ENCODE data around the gene ATXN1. TPM values are rescaled to one million over a fixed set of nuclear protein-coding genes. Genes with fewer than 3 reads are reported as not detected.

Gene ATXN1
- total and polyA plus RNA-seq, 2 of the 13 experiments (the other 11 are each of a cell fraction or from before 2014, with no cell fraction given): 20.7 to 39.5 TPM

GRCh38 chr6:16533210-16533609, 228.1 kb downstream of the ATXN1 start:
- no peaks in the 10 kb centered on the region for H3K27me3 ChIP-seq (ENCODE audit: control insufficient read depth in 1 of 2, insufficient read depth in 2 of 2, low read length in 2 of 2)
- H3K79me2 ChIP-seq (ENCODE audit: insufficient read depth, low read length): no peaks in the 10 kb centered on the region
- DNase-seq (ENCODE audit: low spot score) (no peak), ATAC-seq (no peak), FAIRE-seq (no peak)
- H3K4me1 ChIP-seq (ENCODE audit: insufficient read depth, low read length): no peaks in the 10 kb centered on the region
- no TSS peak for BruUV-seq (replicated peaks)
- H3K9me3 ChIP-seq (ENCODE audit: low read length): no peaks in the 10 kb centered on the region
- no peak overlapping the region for H3K27ac ChIP-seq (ENCODE audit: extremely low read length, insufficient read depth, low read length)
- in situ Hi-C loops (cut with HindIII; ENCODE audit: extremely low pct_ligation_motif_present, low pct_unique_long_range_greater_than_20kb): no loop called here
- H3K4me2 ChIP-seq (ENCODE audit: low read depth, low read length): no peak overlapping the region
- ChIA-PET POLR2A (no interaction called here), CTCF (ENCODE audit: low intra/inter-chr PET ratio, low total read pairs) (no interaction called here)
- no peak overlapping the region for H3K9ac ChIP-seq (ENCODE audit: insufficient read depth, low read depth, low read length)
- intact Hi-C loops (cut with micrococcal nuclease; ENCODE audit: unreplicated experiment): loop anchor here (10.0 kb wide), 1 partner anchor 102 kb away; no protein-coding TSS in a partner anchor
- no peak for TF ChIP-seq ETS1 (CRISPR knock-in tag; IDR thresholded peaks at IDR 0.05)
- TF ChIP-seq SRSF9 (IDR thresholded peaks at IDR 0.05; ENCODE audit: borderline replicate concordance, insufficient read depth, low read depth, low read length, poor library complexity, severe bottlenecking): no peak
- TF ChIP-seq SP4 (CRISPR knock-in tag; IDR thresholded peaks at IDR 0.05): no peak
- no peak for TF ChIP-seq ZNF382 (CRISPR knock-in tag; IDR thresholded peaks at IDR 0.05; ENCODE audit: borderline replicate concordance)
- no peak for TF ChIP-seq ZSCAN30 (CRISPR knock-in tag; IDR thresholded peaks at IDR 0.05)
- no peak for TF ChIP-seq TOE1 (CRISPR knock-in tag; IDR thresholded peaks at IDR 0.05)
- no peak for TF ChIP-seq USF2 (IDR thresholded peaks at IDR 0.05; ENCODE audit: low read depth, low read length)
- TF ChIP-seq USF2 (CRISPR knock-in tag; IDR thresholded peaks at IDR 0.05; ENCODE audit: borderline replicate concordance): no peak
- TF ChIP-seq TMF1 (CRISPR knock-in tag; IDR thresholded peaks at IDR 0.05; ENCODE audit: low read depth): no peak
- no peak overlapping the region for H2AFZ ChIP-seq (ENCODE audit: low read length)
- H3K36me3 ChIP-seq (replicated peaks in 1 of 2; ENCODE audit: control insufficient read depth in 1 of 2, insufficient read depth in 2 of 2, low read length in 2 of 2): no peaks in the 10 kb centered on the region; a peak in 1 of 5 replicates
- no peak overlapping the region for H3K4me3 ChIP-seq (replicated peaks in 1 of 3; ENCODE audit: insufficient read depth in 1 of 3, low read depth in 2 of 3, low read length in 3 of 3)
- 96% methylated on average over 2 of the region's 2 CpGs for WGBS (ENCODE audit: low lambda C conversion rate)
- H4K20me1 ChIP-seq (ENCODE audit: insufficient read depth, low read length): no peaks in the 10 kb centered on the region
